Natural killer cell (primary cell): ENCODE data around the gene TTC21A. TPM values are rescaled to one million over a fixed set of nuclear protein-coding genes. Genes with fewer than 3 reads are reported as not detected.

ENCODE experiments used
- ATAC-seq, 3 donors: fragments of 150-1000 bp in 2 of 3; fragments of 200-7000 bp in 1 of 3; cut with Tn5 transposase; 1 replicate in 1 of 3; 2 replicates in 2 of 3; pipeline ENCODE4 v1.10.0; 2021; ENCODE audit warnings: mild to moderate bottlenecking in 2 of 3, moderate library complexity in 2 of 3
- DNase-seq, 2 donors: peaks; one replicate each; pipeline versions ENCODE4 v3.0.0 to v3.0.0-alpha.2; 2013 to 2021; ENCODE audit warnings: mixed read lengths in 1 of 2
- H3K27ac ChIP-seq: one replicate; pipeline ENCODE4 v1.5.1; 2013; ENCODE audit warnings: mild to moderate bottlenecking, low read length
- H3K27me3 ChIP-seq: one replicate; pipeline ENCODE4 v1.6.1; 2013; ENCODE audit warnings: low read length; ENCODE audit not compliant: control insufficient read depth, insufficient read depth
- H3K36me3 ChIP-seq: one replicate; pipeline ENCODE4 v1.6.1; 2013; ENCODE audit warnings: low read length; ENCODE audit not compliant: control insufficient read depth, insufficient read depth
- H3K4me1 ChIP-seq: one replicate; pipeline ENCODE4 v1.6.1; 2013; ENCODE audit warnings: low read length; ENCODE audit not compliant: control insufficient read depth, insufficient read depth
- H3K4me3 ChIP-seq: one replicate; pipeline ENCODE4 v1.5.1; 2013; ENCODE audit warnings: low read length
- H3K9me3 ChIP-seq: one replicate; pipeline ENCODE4 v1.6.1; 2013; ENCODE audit warnings: low read length; ENCODE audit not compliant: control insufficient read depth, insufficient read depth
- H3K27ac Mint-ChIP-seq, 2 donors: one replicate each; pipeline ENCODE4 v1.8.0; 2022; ENCODE audit warnings: mild to moderate bottlenecking in 2 of 2, mixed read lengths in 2 of 2, moderate library complexity in 1 of 2
- H3K27me3 Mint-ChIP-seq, 2 donors: one replicate each; pipeline ENCODE4 v1.8.0; 2022; ENCODE audit warnings: low read depth in 2 of 2, mixed read lengths in 2 of 2
- H3K36me3 Mint-ChIP-seq: one replicate; pipeline ENCODE4 v1.8.0; 2022; ENCODE audit warnings: mixed read lengths
- H3K4me1 Mint-ChIP-seq, 2 donors: one replicate each; pipeline ENCODE4 v1.8.0; 2022; ENCODE audit warnings: mixed read lengths in 2 of 2
- H3K4me3 Mint-ChIP-seq: one replicate; pipeline ENCODE4 v1.8.0; 2022; ENCODE audit warnings: mild to moderate bottlenecking, moderate library complexity, mixed read lengths
- H3K9me3 Mint-ChIP-seq, 2 donors: one replicate each; pipeline ENCODE4 v1.8.0; 2022; ENCODE audit warnings: mixed read lengths in 2 of 2
- WGBS: methylation state at CpG from one replicate; pipeline ENCODE4 v1.1.7; 2013; ENCODE audit warnings: missing lambda C conversion rate; ENCODE audit not compliant: insufficient coverage; 5-methylcytosine and 5-hydroxymethylcytosine counted together
- intact Hi-C: fragments of 100-400 bp; cut with micrococcal nuclease; formaldehyde crosslinking; loops from one replicate; pipeline ENCODE4 v1.14.2; 2022
- total RNA-seq, 4 donors: library from RNA; stranded (reverse); fragments of 120-200 nt in 1 of 4; gene quantifications; one replicate each; pipeline versions ENCODE4 v1.2.3 to v1.2.4, GENCODE V29; 2013 to 2022
- TF ChIP-seq, protein P1 (sequence below): fragments of 200-600 bp; IDR thresholded peaks from one replicate; pipeline ENCODE4 v1.8.0; 2022; ENCODE audit warnings: antibody characterized with exemption

Gene TTC21A
- total RNA-seq, 3 donors from 2014 or later (not counting 1 experiment from before 2014, with no cell fraction given), result 2.1 to 3.9 (median 2.4) TPM

DNA sequence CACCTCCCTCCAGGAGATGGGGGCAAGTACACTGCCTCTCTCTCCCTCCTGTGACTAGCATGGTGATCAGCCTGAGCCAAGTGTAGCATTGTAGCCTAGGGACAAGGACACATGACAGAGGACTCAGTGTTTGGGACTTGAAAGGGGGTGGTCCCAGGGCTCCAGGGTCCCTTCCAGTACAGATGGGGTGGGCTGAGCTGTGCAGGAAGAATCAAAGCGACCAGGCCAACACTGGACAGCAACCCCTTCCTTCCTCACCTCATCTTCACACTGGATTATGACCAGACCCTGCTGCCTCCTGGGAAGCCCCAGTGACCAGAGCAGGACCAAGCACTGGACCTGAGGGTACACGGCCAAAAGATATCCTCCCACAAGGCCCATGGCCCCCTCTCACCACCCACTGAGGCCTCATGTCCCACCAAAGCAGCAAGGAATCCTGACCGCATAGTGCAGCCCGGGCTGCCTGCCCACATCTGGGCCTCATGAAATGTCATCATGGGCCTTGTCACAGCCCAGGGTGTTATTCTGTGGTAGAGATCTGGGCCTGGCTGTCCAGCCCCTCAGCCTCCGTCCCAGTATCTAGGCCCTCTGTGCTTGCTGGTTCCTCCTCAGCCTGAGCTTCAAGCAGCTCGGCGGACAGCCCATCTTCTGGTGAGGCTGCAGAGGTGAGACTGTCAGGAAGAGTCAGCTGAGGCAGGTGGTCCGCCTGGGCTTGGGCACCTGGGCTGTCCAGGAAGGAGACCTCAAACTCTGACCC is 9.6 kb upstream of the TTC21A start:
- H3K27ac Mint-ChIP-seq, result no peak overlapping the region
- TF ChIP-seq, protein P1, sequence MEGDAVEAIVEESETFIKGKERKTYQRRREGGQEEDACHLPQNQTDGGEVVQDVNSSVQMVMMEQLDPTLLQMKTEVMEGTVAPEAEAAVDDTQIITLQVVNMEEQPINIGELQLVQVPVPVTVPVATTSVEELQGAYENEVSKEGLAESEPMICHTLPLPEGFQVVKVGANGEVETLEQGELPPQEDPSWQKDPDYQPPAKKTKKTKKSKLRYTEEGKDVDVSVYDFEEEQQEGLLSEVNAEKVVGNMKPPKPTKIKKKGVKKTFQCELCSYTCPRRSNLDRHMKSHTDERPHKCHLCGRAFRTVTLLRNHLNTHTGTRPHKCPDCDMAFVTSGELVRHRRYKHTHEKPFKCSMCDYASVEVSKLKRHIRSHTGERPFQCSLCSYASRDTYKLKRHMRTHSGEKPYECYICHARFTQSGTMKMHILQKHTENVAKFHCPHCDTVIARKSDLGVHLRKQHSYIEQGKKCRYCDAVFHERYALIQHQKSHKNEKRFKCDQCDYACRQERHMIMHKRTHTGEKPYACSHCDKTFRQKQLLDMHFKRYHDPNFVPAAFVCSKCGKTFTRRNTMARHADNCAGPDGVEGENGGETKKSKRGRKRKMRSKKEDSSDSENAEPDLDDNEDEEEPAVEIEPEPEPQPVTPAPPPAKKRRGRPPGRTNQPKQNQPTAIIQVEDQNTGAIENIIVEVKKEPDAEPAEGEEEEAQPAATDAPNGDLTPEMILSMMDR, result no peak
- ATAC-seq (peak in 2 of 3 donors; percentile 3 to 12), DNase-seq (no peak)
- Histone ChIP-seq H3K9me3 (no peaks in the 10 kb centered on the region), H3K4me3 (no peak overlapping the region), H3K27me3 (no peaks in the 10 kb centered on the region), H3K27ac (no peak overlapping the region), H3K36me3 (peaks cover 47% of the 10 kb centered on the region), H3K4me1 (peaks cover 5% of the 10 kb centered on the region)
- intact Hi-C loops, result no loop called here
- no peak overlapping the region for H3K4me3 Mint-ChIP-seq
- WGBS, result 93% methylated on average over 8 of the region's 8 CpGs
- peaks cover 0 to 19% of the 10 kb centered on the region in 2 donors for H3K4me1 Mint-ChIP-seq
- H3K27me3 Mint-ChIP-seq, result no peaks in the 10 kb centered on the region
- H3K9me3 Mint-ChIP-seq, result no peaks in the 10 kb centered on the region
- H3K36me3 Mint-ChIP-seq, result peaks cover 16% of the 10 kb centered on the region

DNA sequence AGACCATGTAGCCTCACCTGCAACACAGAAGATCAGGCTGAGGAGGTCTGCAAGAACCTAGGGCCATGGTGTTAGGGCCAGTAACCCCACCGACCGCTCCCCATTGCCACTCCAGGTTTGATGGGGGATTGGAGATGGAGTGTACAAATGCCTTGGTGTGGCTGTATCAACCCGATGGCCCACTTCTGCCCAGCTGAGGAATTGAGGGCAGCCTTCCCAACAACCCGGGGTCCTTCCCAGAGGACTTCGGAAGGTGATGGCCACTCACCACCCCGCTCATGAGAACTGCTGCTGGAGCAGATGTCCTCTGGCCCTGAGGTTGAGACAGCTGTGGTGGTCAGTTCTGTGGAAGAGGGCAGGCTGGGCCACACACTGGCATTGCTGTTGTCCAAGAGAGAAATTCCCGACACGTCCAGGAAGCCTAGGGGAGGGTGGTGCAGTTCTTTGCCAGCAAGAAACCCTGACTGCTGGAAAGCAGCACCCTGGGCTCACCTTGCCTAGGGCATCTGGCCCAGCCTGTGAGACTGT is 8.9 kb upstream of the TTC21A start:
- TF ChIP-seq, protein P1, result no peak
- intact Hi-C loops, result no loop called here
- no peak overlapping the region for H3K27ac Mint-ChIP-seq
- no peak overlapping the region for H3K4me3 Mint-ChIP-seq
- H3K9me3 Mint-ChIP-seq, result no peaks in the 10 kb centered on the region
- peak in 1 of 3 donors; percentile 1 for ATAC-seq
- DNase-seq, result no peak
- no peaks in the 10 kb centered on the region for H3K27me3 Mint-ChIP-seq
- H3K36me3 ChIP-seq, result peaks cover 46% of the 10 kb centered on the region
- no peak overlapping the region for H3K27ac ChIP-seq
- H3K9me3 ChIP-seq, result no peaks in the 10 kb centered on the region
- peaks cover 5% of the 10 kb centered on the region for H3K4me1 ChIP-seq
- H3K36me3 Mint-ChIP-seq, result peaks cover 15% of the 10 kb centered on the region
- H3K4me3 ChIP-seq, result no peak overlapping the region
- H3K27me3 ChIP-seq, result no peaks in the 10 kb centered on the region
- 97% methylated on average over 8 of the region's 8 CpGs for WGBS
- H3K4me1 Mint-ChIP-seq, result peaks cover 0 to 20% of the 10 kb centered on the region in 2 donors

DNA sequence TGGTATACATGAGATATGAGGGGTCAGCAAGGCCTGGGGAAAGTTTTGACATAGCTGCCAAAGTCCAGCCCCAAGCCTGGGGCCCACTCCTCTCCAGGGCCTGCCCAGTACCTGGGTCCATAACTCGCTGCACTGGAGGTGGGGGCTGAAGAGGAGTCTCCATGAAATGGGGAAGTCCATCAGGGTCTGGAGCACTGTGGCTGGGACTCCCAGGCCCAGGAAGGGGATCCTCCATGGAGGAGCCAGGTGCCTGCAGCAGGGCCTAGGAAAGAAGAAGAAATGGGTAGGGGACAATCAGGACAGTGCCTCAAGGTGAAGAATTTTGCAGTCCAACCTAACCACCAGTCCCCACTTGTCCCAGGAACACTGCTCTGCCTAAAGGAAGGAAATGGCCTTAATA is 8.2 kb upstream of the TTC21A start:
- intact Hi-C loops, result no loop called here
- Mint-ChIP-seq H3K4me3 (no peak overlapping the region), H3K27me3 (no peaks in the 10 kb centered on the region), H3K27ac (no peak overlapping the region), H3K4me1 (peaks cover 0 to 20% of the 10 kb centered on the region in 2 donors), H3K36me3 (peaks cover 8% of the 10 kb centered on the region), H3K9me3 (no peaks in the 10 kb centered on the region)
- H3K9me3 ChIP-seq, result no peaks in the 10 kb centered on the region
- ATAC-seq, result no peak
- DNase-seq, result no peak
- H3K36me3 ChIP-seq, result peaks cover 40% of the 10 kb centered on the region
- WGBS, result 90% methylated on average over 1 of the region's 1 CpG
- TF ChIP-seq, protein P1, result no peak
- no peak overlapping the region for H3K27ac ChIP-seq
- H3K4me1 ChIP-seq, result peaks cover 5% of the 10 kb centered on the region
- H3K27me3 ChIP-seq, result no peaks in the 10 kb centered on the region
- no peak overlapping the region for H3K4me3 ChIP-seq
